HEK293 (cell line): ENCODE results near the gene TAS1R1.

ENCODE experiments used
- CTCF ChIA-PET: fragments of 350-600 bp; formaldehyde crosslinking; extraction: SDS; loops from one replicate; lab custom pipeline; 2021; ENCODE audit warnings: antibody characterized with exemption; lab: Yijun Ruan, JAX
- POLR2A ChIA-PET: fragments of 300-600 bp; formaldehyde crosslinking; extraction: SDS; loops from one replicate; lab custom pipeline; 2020; ENCODE audit warnings: antibody characterized with exemption, inconsistent platforms; lab: Yijun Ruan, JAX
- H3K27ac ChIP-seq: fragments of 200-500 bp; sonication (Bioruptor generic); 2 replicates; pipeline ENCODE4 v1.5.1; 2014; ENCODE audit warnings: low read depth, low read length, control low read depth, inconsistent platforms; ENCODE audit errors: extremely low read depth
- H3K36me3 ChIP-seq, 2 experiments: fragments of 200-500 bp in 1 of 2; sonication (Bioruptor generic) in 1 of 2; 1 replicate in 1 of 2; 2 replicates in 1 of 2; pipeline ENCODE4 v1.5.1; 2014 to 2017; ENCODE audit warnings: inconsistent platforms in 2 of 2, low read length in 2 of 2; ENCODE audit not compliant: control insufficient read depth in 2 of 2, insufficient read depth in 1 of 2
- H3K4me1 ChIP-seq: fragments of 200-500 bp; sonication (Bioruptor generic); 2 replicates; pipeline ENCODE4 v1.5.1; 2014; ENCODE audit warnings: mild to moderate bottlenecking, low read length, inconsistent platforms; ENCODE audit not compliant: control insufficient read depth, insufficient read depth
- H3K4me3 ChIP-seq: 2 replicates; pipeline ENCODE4 v1.5.1; 2011; ENCODE audit warnings: low read depth, mild to moderate bottlenecking, control low read depth, low read length, moderate library complexity
- H3K9me3 ChIP-seq: fragments of 200-500 bp; sonication (Bioruptor generic); 2 replicates; pipeline ENCODE4 v1.5.1; 2014; ENCODE audit warnings: low read depth, low read length, inconsistent platforms; ENCODE audit not compliant: control insufficient read depth, insufficient read depth
- EGR2 ChIP-seq: fragments of 450-650 bp; formaldehyde crosslinking; IDR thresholded peaks from 2 replicates; pipeline ENCODE4 v1.5.1; 2016; ENCODE audit warnings: low read depth, missing biosample characterization, missing genetic modification characterization
- ELK4 ChIP-seq: IDR thresholded peaks from 2 replicates; pipeline ENCODE4 v1.6.1; 2011; ENCODE audit warnings: mild to moderate bottlenecking, low read depth, low read length, borderline replicate concordance
- GLIS1 ChIP-seq: fragments of 450-650 bp; formaldehyde crosslinking; IDR thresholded peaks from 2 replicates; pipeline ENCODE4 v1.5.1; 2016; ENCODE audit warnings: missing biosample characterization, missing genetic modification characterization
- HOXA7 ChIP-seq: sonication (generic); formaldehyde crosslinking; IDR thresholded peaks from 2 replicates; pipeline ENCODE4 v1.8.1; 2022; ENCODE audit warnings: missing genetic modification reagents, borderline replicate concordance
- IKZF3 ChIP-seq: fragments of 450-650 bp; IDR thresholded peaks from 2 replicates; pipeline ENCODE4 v1.5.0; 2018; ENCODE audit warnings: missing biosample characterization, mild to moderate bottlenecking, missing genetic modification characterization, moderate library complexity
- KLF16 ChIP-seq: fragments of 450-650 bp; formaldehyde crosslinking; IDR thresholded peaks from 2 replicates; pipeline ENCODE4 v1.5.1; 2017; ENCODE audit warnings: missing biosample characterization, missing genetic modification characterization
- MYNN ChIP-seq: fragments of 450-650 bp; formaldehyde crosslinking; IDR thresholded peaks from 2 replicates; pipeline ENCODE4 v1.5.1; 2016; ENCODE audit warnings: missing biosample characterization, missing genetic modification characterization, borderline replicate concordance
- SCRT2 ChIP-seq: fragments of 450-650 bp; formaldehyde crosslinking; IDR thresholded peaks from 2 replicates; pipeline ENCODE4 v1.5.1; 2016; ENCODE audit warnings: missing biosample characterization, missing genetic modification characterization
- SP7 ChIP-seq: fragments of 450-650 bp; formaldehyde crosslinking; IDR thresholded peaks from 2 replicates; pipeline ENCODE4 v1.5.1; 2016; ENCODE audit warnings: missing biosample characterization, missing genetic modification characterization
- ZIC2 ChIP-seq: fragments of 450-650 bp; formaldehyde crosslinking; IDR thresholded peaks from 2 replicates; pipeline ENCODE4 v1.5.1; 2016; ENCODE audit warnings: missing biosample characterization, missing genetic modification characterization
- ZNF146 ChIP-seq: fragments of 450-650 bp; formaldehyde crosslinking; IDR thresholded peaks from 2 replicates; pipeline ENCODE4 v1.5.1; 2016; ENCODE audit warnings: missing biosample characterization, missing genetic modification characterization
- ZNF155 ChIP-seq: fragments of 450-650 bp; formaldehyde crosslinking; IDR thresholded peaks from 2 replicates; pipeline ENCODE4 v1.5.1; 2016; ENCODE audit warnings: missing biosample characterization, missing genetic modification characterization
- ZNF202 ChIP-seq: fragments of 450-650 bp; formaldehyde crosslinking; IDR thresholded peaks from 2 replicates; pipeline ENCODE4 v1.5.1; 2016; ENCODE audit warnings: missing biosample characterization, missing genetic modification characterization, borderline replicate concordance
- ZNF211 ChIP-seq: fragments of 450-650 bp; formaldehyde crosslinking; IDR thresholded peaks from 2 replicates; pipeline ENCODE4 v1.5.1; 2016; ENCODE audit warnings: low read depth, missing biosample characterization, missing genetic modification characterization
- ZNF214 ChIP-seq: fragments of 450-650 bp; formaldehyde crosslinking; IDR thresholded peaks from 2 replicates; pipeline ENCODE4 v1.5.1; 2017; ENCODE audit warnings: missing biosample characterization, mild to moderate bottlenecking, missing genetic modification characterization, borderline replicate concordance
- ZNF274 ChIP-seq, 2 experiments: fragments of 200-500 bp in 1 of 2; fragments of 450-650 bp in 1 of 2; sonication (Bioruptor generic) in 1 of 2; formaldehyde crosslinking in 1 of 2; IDR thresholded peaks; 2 replicates each; pipeline versions ENCODE4 v1.5.1 to v1.6.1; 2014 to 2016; ENCODE audit warnings: borderline replicate concordance in 1 of 2, inconsistent platforms in 1 of 2, low read length in 1 of 2, missing biosample characterization in 1 of 2, missing genetic modification characterization in 1 of 2
- ZNF280C ChIP-seq: fragments of 450-650 bp; formaldehyde crosslinking; IDR thresholded peaks from 2 replicates; pipeline ENCODE4 v1.5.1; 2016; ENCODE audit warnings: missing biosample characterization, missing genetic modification characterization
- ZNF341 ChIP-seq: fragments of 450-650 bp; formaldehyde crosslinking; IDR thresholded peaks from 2 replicates; pipeline ENCODE4; 2016; ENCODE audit warnings: low read depth, missing biosample characterization, missing genetic modification characterization
- ZNF449 ChIP-seq: fragments of 450-650 bp; formaldehyde crosslinking; IDR thresholded peaks from 2 replicates; pipeline ENCODE4 v1.5.1; 2017; ENCODE audit warnings: missing biosample characterization, mild to moderate bottlenecking, missing genetic modification characterization, moderate library complexity
- ZNF473 ChIP-seq: fragments of 450-650 bp; formaldehyde crosslinking; IDR thresholded peaks from 2 replicates; pipeline ENCODE4 v1.5.1; 2017; ENCODE audit warnings: missing biosample characterization, missing genetic modification characterization
- ZNF549 ChIP-seq: fragments of 450-650 bp; IDR thresholded peaks from 2 replicates; pipeline ENCODE4 v1.5.1; 2018; ENCODE audit warnings: missing biosample characterization, missing genetic modification characterization, mild to moderate bottlenecking, inconsistent platforms, moderate library complexity
- ZNF571 ChIP-seq: fragments of 450-650 bp; formaldehyde crosslinking; IDR thresholded peaks from 2 replicates; pipeline ENCODE4 v1.5.0; 2017; ENCODE audit warnings: missing biosample characterization, missing genetic modification characterization
- ZNF660 ChIP-seq: fragments of 450-650 bp; IDR thresholded peaks from 2 replicates; pipeline ENCODE4 v1.5.1; 2018; ENCODE audit warnings: missing biosample characterization, mild to moderate bottlenecking, missing genetic modification characterization
- ZNF776 ChIP-seq: fragments of 450-650 bp; formaldehyde crosslinking; IDR thresholded peaks from 2 replicates; pipeline ENCODE4 v1.5.0; 2017; ENCODE audit warnings: missing biosample characterization, missing genetic modification characterization, borderline replicate concordance
- ZNF777 ChIP-seq: fragments of 450-650 bp; formaldehyde crosslinking; IDR thresholded peaks from 2 replicates; pipeline ENCODE4 v1.5.1; 2017; ENCODE audit warnings: missing biosample characterization, missing genetic modification characterization, borderline replicate concordance
- ZSCAN4 ChIP-seq: fragments of 450-650 bp; formaldehyde crosslinking; IDR thresholded peaks from 2 replicates; pipeline ENCODE4 v1.5.1; 2017; ENCODE audit warnings: missing biosample characterization, missing genetic modification characterization

The TAS1R1 gene

GRCh38 chr1:6580119-6580592 lies 25.0 kb downstream of the TAS1R1 start (continued):
- TF ChIP-seq MYNN (tag by site-specific recombination): no peak
- TF ChIP-seq ZNF214 (tag by site-specific recombination): no peak
- TF ChIP-seq ZIC2 (tag by site-specific recombination): no peak
- 0 out of 2 replicates have a peak, but pooled peaks have one; percentile 49 for TF ChIP-seq SP7 (tag by site-specific recombination)
- no peak for TF ChIP-seq ZNF776 (tag by site-specific recombination)
- no peak for TF ChIP-seq ZNF473 (tag by site-specific recombination)
- no peak for TF ChIP-seq ZNF274 (IDR thresholded peaks at IDR 0.05; ENCODE audit: low read length)
- no peak for TF ChIP-seq ZNF274 (tag by site-specific recombination; IDR thresholded peaks at IDR 0.05; ENCODE audit: borderline replicate concordance)
- no peak for TF ChIP-seq HOXA7
- TF ChIP-seq ZNF146: no peak
- no peak for TF ChIP-seq ZNF449 (tag by site-specific recombination)
- TF ChIP-seq ZNF660: no peak
- TF ChIP-seq KLF16 (tag by site-specific recombination): 0 out of 2 replicates have a peak, but pooled peaks have one; percentile 38
- TF ChIP-seq EGR2: peak; percentile 84
- TF ChIP-seq ZNF280C (tag by site-specific recombination): no peak
- TF ChIP-seq ZNF571 (tag by site-specific recombination): no peak
- no peak for TF ChIP-seq ZNF777 (tag by site-specific recombination)
- TF ChIP-seq ZNF202 (tag by site-specific recombination): no peak
- TF ChIP-seq ZNF549 (tag by site-specific recombination): no peak
- no peak for TF ChIP-seq ZSCAN4 (tag by site-specific recombination)
- TF ChIP-seq, all 188 proteins: peak for 21

DNA sequence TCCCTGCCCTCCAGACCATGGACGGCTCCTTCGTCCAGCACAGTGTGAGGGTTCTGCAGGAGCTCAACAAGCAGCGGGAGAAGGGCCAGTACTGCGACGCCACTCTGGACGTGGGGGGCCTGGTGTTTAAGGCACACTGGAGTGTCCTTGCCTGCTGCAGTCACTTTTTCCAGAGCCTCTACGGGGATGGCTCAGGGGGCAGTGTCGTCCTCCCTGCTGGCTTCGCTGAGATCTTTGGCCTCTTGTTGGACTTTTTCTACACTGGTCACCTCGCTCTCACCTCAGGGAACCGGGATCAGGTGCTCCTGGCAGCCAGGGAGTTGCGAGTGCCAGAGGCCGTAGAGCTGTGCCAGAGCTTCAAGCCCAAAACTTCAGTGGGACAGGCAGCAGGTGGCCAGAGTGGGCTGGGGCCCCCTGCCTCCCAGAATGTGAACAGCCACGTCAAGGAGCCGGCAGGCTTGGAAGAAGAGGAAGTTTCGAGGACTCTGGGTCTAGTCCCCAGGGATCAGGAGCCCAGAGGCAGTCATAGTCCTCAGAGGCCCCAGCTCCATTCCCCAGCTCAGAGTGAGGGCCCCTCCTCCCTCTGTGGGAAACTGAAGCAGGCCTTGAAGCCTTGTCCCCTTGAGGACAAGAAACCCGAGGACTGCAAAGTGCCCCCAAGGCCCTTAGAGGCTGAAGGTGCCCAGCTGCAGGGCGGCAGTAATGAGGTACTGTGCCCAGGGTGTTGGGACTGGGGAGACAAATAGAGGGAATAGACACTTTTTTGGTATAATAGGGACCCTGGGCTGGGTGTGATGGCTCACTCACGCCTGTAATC lies 25.7 kb downstream of the TAS1R1 start:
- H3K36me3 ChIP-seq: peaks cover 0 to 33% of the 10 kb centered on the region in 2 experiments; a peak in 1 of 3 replicates
- POLR2A ChIA-PET: interaction anchor here (0.7 to 2.7 kb wide), 9 partner anchors 8 to 287 kb away, joined by 3 to 25 read pairs (median 10); partner anchors contain the start of genes KLHL21, NOL9, PHF13 and TAS1R1
- H3K27ac ChIP-seq: no peak overlapping the region; the same call in 1 of the 2 replicates
- TF ChIP-seq ZNF449 (tag by site-specific recombination): no peak
- TF ChIP-seq ZIC2 (tag by site-specific recombination): peak; percentile 77
- no peak for TF ChIP-seq ZNF155
- no peak for TF ChIP-seq ELK4
- no peak for TF ChIP-seq ZNF211 (tag by site-specific recombination)
- peak; percentile 35 for TF ChIP-seq GLIS1 (tag by site-specific recombination)
- peak; percentile 14; the same call in 1 of the 2 replicates for TF ChIP-seq ZNF341 (tag by site-specific recombination)
- no peak for TF ChIP-seq IKZF3 (tag by site-specific recombination)
- peak; percentile 86 for TF ChIP-seq SCRT2 (tag by site-specific recombination)

More for the DNA sequence above, 25.7 kb downstream of the TAS1R1 start:
- Histone ChIP-seq H3K9me3 (no peaks in the 10 kb centered on the region), H3K4me3 (peak overlapping the region; percentile 96), H3K4me1 (peaks cover 9% of the 10 kb centered on the region)
- CTCF ChIA-PET: interaction anchor here (0.5 to 1.7 kb wide), 9 partner anchors 10 to 264 kb away, joined by 3 to 7 read pairs (median 5); no protein-coding TSS in a partner anchor
